Measurements from ENCODE around the gene SDC4. TPM values are rescaled to one million over a fixed set of nuclear protein-coding genes. Genes with fewer than 3 reads are reported as not detected.

SDC4 gene
- total and polyA plus RNA-seq, 4 donors, result 19.2 to 114 (median 50.9) TPM

- 28 to 33% methylated on average over 15 of the region's 15 CpGs for WGBS, 2 donors
- Histone ChIP-seq H3K4me3 (ENCODE audit: low read length in 2 of 2) (no peak overlapping the region), H3K36me3 (ENCODE audit: control insufficient read depth in 1 of 2, insufficient read depth in 2 of 2, low read length in 1 of 2) (no peaks in the 10 kb centered on the region), H3K27ac (ENCODE audit: low read depth in 1 of 2, low read length in 2 of 2) (peak overlapping the region; percentile 87 to 92), H3K27me3 (ENCODE audit: control insufficient read depth in 1 of 2, insufficient read depth in 2 of 2, low read length in 1 of 2) (no peaks in the 10 kb centered on the region), H3K4me1 (ENCODE audit: control insufficient read depth in 1 of 2, insufficient read depth in 2 of 2, low read length in 2 of 2) (peaks cover 0 to 4% of the 10 kb centered on the region in 2 donors), H3K9me3 (ENCODE audit: control insufficient read depth, low read length) (no peaks in the 10 kb centered on the region)
- DNase-seq (peak; percentile 85 to 90), ATAC-seq (ENCODE audit: low FRiP score) (peak; percentile 67)
- intact Hi-C loops (cut with DNase I), result loop anchor here in 1 of 2 donors (5.0 kb wide), 1 partner anchor 80 kb away; the partner anchor contains the start of gene PIGT
Measured at GRCh38 chr20:45337367-45338120, 10.7 kb downstream of the SDC4 start.

- DNase-seq (peak; percentile 78 to 86), ATAC-seq (ENCODE audit: low FRiP score) (peak; percentile 67)
- no peaks in the 10 kb centered on the region for H3K27me3 ChIP-seq (ENCODE audit: control insufficient read depth in 1 of 2, insufficient read depth in 2 of 2, low read length in 1 of 2)
- peak overlapping the region; percentile 52 to 83 for H3K27ac ChIP-seq (ENCODE audit: low read depth in 1 of 2, low read length in 2 of 2)
- H3K9me3 ChIP-seq (ENCODE audit: control insufficient read depth, low read length), result no peaks in the 10 kb centered on the region
- H3K4me3 ChIP-seq (ENCODE audit: low read length in 2 of 2), result no peak overlapping the region
- whole genome bisulfite sequencing, 2 donors, result 40 to 47% methylated on average over 11 of the region's 11 CpGs
- H3K36me3 ChIP-seq (ENCODE audit: control insufficient read depth in 1 of 2, insufficient read depth in 2 of 2, low read length in 1 of 2), result no peaks in the 10 kb centered on the region
- intact Hi-C loops (cut with DNase I), result loop anchor here in 1 of 2 donors (5.0 kb wide), 1 partner anchor 81 kb away; the partner anchor contains the start of gene PIGT
- H3K4me1 ChIP-seq (ENCODE audit: control insufficient read depth in 1 of 2, insufficient read depth in 2 of 2, low read length in 2 of 2), result peaks cover 0 to 4% of the 10 kb centered on the region in 2 donors
Measured at GRCh38 chr20:45336530-45337366, 11.5 kb downstream of the SDC4 start.

- Histone ChIP-seq H3K27ac (ENCODE audit: low read depth in 1 of 2, low read length in 2 of 2) (no peak overlapping the region), H3K4me3 (ENCODE audit: low read length in 2 of 2) (no peak overlapping the region), H3K27me3 (ENCODE audit: control insufficient read depth in 1 of 2, insufficient read depth in 2 of 2, low read length in 1 of 2) (no peaks in the 10 kb centered on the region), H3K9me3 (ENCODE audit: control insufficient read depth, low read length) (no peaks in the 10 kb centered on the region), H3K36me3 (ENCODE audit: control insufficient read depth in 1 of 2, insufficient read depth in 2 of 2, low read length in 1 of 2) (peaks cover 0 to 13% of the 10 kb centered on the region in 2 donors), H3K4me1 (ENCODE audit: control insufficient read depth in 1 of 2, insufficient read depth in 2 of 2, low read length in 2 of 2) (no peaks in the 10 kb centered on the region)
- ATAC-seq (ENCODE audit: low FRiP score) (no peak), DNase-seq (peak in 1 of 2 donors; percentile 27)
- intact Hi-C loops (cut with DNase I), result no loop called here
- 94 to 95% methylated on average over 3 of the region's 3 CpGs for WGBS, 2 donors
Measured at GRCh38 chr20:45330476-45330875, 17.7 kb downstream of the SDC4 start.

- WGBS, 2 donors, result 76 to 83% methylated on average over 7 of the region's 7 CpGs
- no peaks in the 10 kb centered on the region for H3K4me1 ChIP-seq (ENCODE audit: control insufficient read depth in 1 of 2, insufficient read depth in 2 of 2, low read length in 2 of 2)
- H3K27me3 ChIP-seq (ENCODE audit: control insufficient read depth in 1 of 2, insufficient read depth in 2 of 2, low read length in 1 of 2), result no peaks in the 10 kb centered on the region
- peaks cover 0 to 13% of the 10 kb centered on the region in 2 donors for H3K36me3 ChIP-seq (ENCODE audit: control insufficient read depth in 1 of 2, insufficient read depth in 2 of 2, low read length in 1 of 2)
- no peak overlapping the region for H3K27ac ChIP-seq (ENCODE audit: low read depth in 1 of 2, low read length in 2 of 2)
- H3K9me3 ChIP-seq (ENCODE audit: control insufficient read depth, low read length), result no peaks in the 10 kb centered on the region
- DNase-seq (peak in 1 of 2 donors; percentile 51), ATAC-seq (ENCODE audit: low FRiP score) (no peak)
- H3K4me3 ChIP-seq (ENCODE audit: low read length in 2 of 2), result no peak overlapping the region
- intact Hi-C loops (cut with DNase I), result no loop called here
Measured at GRCh38 chr20:45329497-45330319, 18.5 kb downstream of the SDC4 start.

- H3K27ac ChIP-seq (ENCODE audit: low read depth in 1 of 2, low read length in 2 of 2), result no peak overlapping the region
- no peak for DNase-seq
- H3K4me3 ChIP-seq (ENCODE audit: low read length in 2 of 2), result no peak overlapping the region
- H3K9me3 ChIP-seq (ENCODE audit: control insufficient read depth, low read length), result no peaks in the 10 kb centered on the region
- no peaks in the 10 kb centered on the region for H3K4me1 ChIP-seq (ENCODE audit: control insufficient read depth in 1 of 2, insufficient read depth in 2 of 2, low read length in 2 of 2)
- intact Hi-C loops (cut with DNase I), result no loop called here
- no peak for ATAC-seq (ENCODE audit: low FRiP score)
- WGBS, 2 donors, result 92 to 95% methylated on average over 4 of the region's 4 CpGs
- H3K36me3 ChIP-seq (ENCODE audit: control insufficient read depth in 1 of 2, insufficient read depth in 2 of 2, low read length in 1 of 2), result peaks cover 0 to 13% of the 10 kb centered on the region in 2 donors
- H3K27me3 ChIP-seq (ENCODE audit: control insufficient read depth in 1 of 2, insufficient read depth in 2 of 2, low read length in 1 of 2), result no peaks in the 10 kb centered on the region
Measured at GRCh38 chr20:45328451-45328850, 19.8 kb downstream of the SDC4 start.

- ATAC-seq (ENCODE audit: low FRiP score), result no peak
- 71 to 77% methylated on average over 4 to 6 of the region's 6 CpGs for WGBS, 2 donors
- H3K36me3 ChIP-seq (ENCODE audit: control insufficient read depth in 1 of 2, insufficient read depth in 2 of 2, low read length in 1 of 2), result peaks cover 0 to 13% of the 10 kb centered on the region in 2 donors
Measured at GRCh38 chr20:45325371-45325770, 22.9 kb downstream of the SDC4 start.

GRCh38 chr20:45323731-45324130, 24.5 kb downstream of the SDC4 start:
- H3K4me1 ChIP-seq (ENCODE audit: control insufficient read depth in 1 of 2, insufficient read depth in 2 of 2, low read length in 2 of 2), result no peaks in the 10 kb centered on the region
- DNase-seq (no peak), ATAC-seq (ENCODE audit: low FRiP score) (no peak)
- H3K27me3 ChIP-seq (ENCODE audit: control insufficient read depth in 1 of 2, insufficient read depth in 2 of 2, low read length in 1 of 2), result no peaks in the 10 kb centered on the region
- intact Hi-C loops (cut with DNase I), result loop anchor here (5.0 kb wide), 3 partner anchors 34 to 49 kb away; partner anchors contain the start of gene SYS1 (in 1 of the 2)
- H3K36me3 ChIP-seq (ENCODE audit: control insufficient read depth in 1 of 2, insufficient read depth in 2 of 2, low read length in 1 of 2), result peaks cover 0 to 5% of the 10 kb centered on the region in 2 donors
- H3K4me3 ChIP-seq (ENCODE audit: low read length in 2 of 2), result no peak overlapping the region
- no peak overlapping the region for H3K27ac ChIP-seq (ENCODE audit: low read depth in 1 of 2, low read length in 2 of 2)
- H3K9me3 ChIP-seq (ENCODE audit: control insufficient read depth, low read length), result no peaks in the 10 kb centered on the region

More at GRCh38 chr20:45325371-45325770, 22.9 kb downstream of the SDC4 start:
- intact Hi-C loops (cut with DNase I), result no loop called here
- Histone ChIP-seq H3K27me3 (ENCODE audit: control insufficient read depth in 1 of 2, insufficient read depth in 2 of 2, low read length in 1 of 2) (no peaks in the 10 kb centered on the region), H3K4me3 (ENCODE audit: low read length in 2 of 2) (no peak overlapping the region), H3K4me1 (ENCODE audit: control insufficient read depth in 1 of 2, insufficient read depth in 2 of 2, low read length in 2 of 2) (no peaks in the 10 kb centered on the region), H3K9me3 (ENCODE audit: control insufficient read depth, low read length) (no peaks in the 10 kb centered on the region), H3K27ac (ENCODE audit: low read depth in 1 of 2, low read length in 2 of 2) (no peak overlapping the region)
- peak in 1 of 2 donors; percentile 72 for DNase-seq

- DNase-seq (peak; percentile 58 to 83), ATAC-seq (ENCODE audit: low FRiP score) (no peak)
- Histone ChIP-seq H3K9me3 (ENCODE audit: control insufficient read depth, low read length) (no peaks in the 10 kb centered on the region), H3K27me3 (ENCODE audit: control insufficient read depth in 1 of 2, insufficient read depth in 2 of 2, low read length in 1 of 2) (no peaks in the 10 kb centered on the region), H3K27ac (ENCODE audit: low read depth in 1 of 2, low read length in 2 of 2) (no peak overlapping the region), H3K4me3 (ENCODE audit: low read length in 2 of 2) (no peak overlapping the region), H3K4me1 (ENCODE audit: control insufficient read depth in 1 of 2, insufficient read depth in 2 of 2, low read length in 2 of 2) (no peaks in the 10 kb centered on the region), H3K36me3 (ENCODE audit: control insufficient read depth in 1 of 2, insufficient read depth in 2 of 2, low read length in 1 of 2) (peaks cover 0 to 5% of the 10 kb centered on the region in 2 donors)
- intact Hi-C loops (cut with DNase I), result loop anchor here (5.0 kb wide), 3 partner anchors 34 to 49 kb away; partner anchors contain the start of gene SYS1 (in 1 of the 2)
- 52 to 60% methylated on average over 7 of the region's 7 CpGs for WGBS, 2 donors
Measured at GRCh38 chr20:45322952-45323383, 25.3 kb downstream of the SDC4 start.

Measured in aorta (tissue), 5 donors.